ENCODE data around the gene NUDT16L1. TPM values are rescaled to one million over a fixed set of nuclear protein-coding genes. Genes with fewer than 3 reads are reported as not detected.

Gene NUDT16L1
- total RNA-seq (2022; extraction: Qiagen RNA extraction) = 16.6 to 27.4 TPM (median 24.5 TPM) in 5 replicates

GRCh38 chr16:4693296-4693955 is at the start of gene NUDT16L1:
Gene NUDT16L1 (plus strand): TSS chr16:4693562. CDS start chr16:4693727, 165 bp downstream.

GRCh38 chr16:4734063-4734729 is 40.8 kb downstream of the NUDT16L1 start, which contains the start of the genes ANKS3 and DNAAF8:
Gene ANKS3 (minus strand): TSS chr16:4734271. CDS start chr16:4730149, 4,122 bp downstream.
Gene DNAAF8 (plus strand): TSS chr16:4734537. CDS start chr16:4736515, 1,978 bp downstream.

Other genes with a start within 250 kb of the NUDT16L1 start
- 42.5 to 48.7 TPM (median 46.5 TPM) in 5 replicates for gene NMRAL1, start 218.9 kb upstream of the NUDT16L1 start, total RNA-seq (2022; extraction: Qiagen RNA extraction)
- gene HMOX2, start 217.2 kb upstream of the NUDT16L1 start, total RNA-seq (2022; extraction: Qiagen RNA extraction) = 57.4 to 69.7 TPM (median 64.8 TPM) in 5 replicates
- 12.7 to 14.8 TPM (median 14.1 TPM) in 5 replicates for gene CDIP1, start 154.8 kb upstream of the NUDT16L1 start, total RNA-seq (2022; extraction: Qiagen RNA extraction)
- gene C16orf96, start 137.2 kb upstream of the NUDT16L1 start, total RNA-seq (2022; extraction: Qiagen RNA extraction) = 0.05 to 0.08 TPM (median 0.06 TPM) in 4 of 5 replicates, not detected in the other
- 36.7 to 60.9 TPM (median 55.0 TPM) in 5 replicates for gene UBALD1, start 78.7 kb upstream of the NUDT16L1 start, total RNA-seq (2022; extraction: Qiagen RNA extraction)
- gene MGRN1, start 68.7 kb upstream of the NUDT16L1 start, total RNA-seq (2022; extraction: Qiagen RNA extraction) = 40.2 to 44.2 TPM (median 42.4 TPM) in 5 replicates
- 23.9 to 26.1 TPM (median 25.7 TPM) in 5 replicates for gene ANKS3, start 40.7 kb downstream of the NUDT16L1 start, total RNA-seq (2022; extraction: Qiagen RNA extraction)
- gene DNAAF8, start 41.0 kb downstream of the NUDT16L1 start, total RNA-seq (2022; extraction: Qiagen RNA extraction) = 0.95 to 2.2 TPM (median 1.2 TPM) in 5 replicates
- gene ZNF500, start 73.6 kb downstream of the NUDT16L1 start, total RNA-seq (2022; extraction: Qiagen RNA extraction) = 6.8 to 9.2 TPM (median 9.1 TPM) in 5 replicates
- not detected in 5 replicates for gene SEPTIN12, start 94.8 kb downstream of the NUDT16L1 start, total RNA-seq (2022; extraction: Qiagen RNA extraction)
- gene SMIM22, start 101.8 kb downstream of the NUDT16L1 start, total RNA-seq (2022; extraction: Qiagen RNA extraction) = not detected in 5 replicates
- gene ROGDI, start 109.1 kb downstream of the NUDT16L1 start, total RNA-seq (2022; extraction: Qiagen RNA extraction) = 11.2 to 14.4 TPM (median 13.6 TPM) in 5 replicates
- gene GLYR1, start 153.7 kb downstream of the NUDT16L1 start, total RNA-seq (2022; extraction: Qiagen RNA extraction) = 36.2 to 54.2 TPM (median 39.0 TPM) in 5 replicates
- gene UBN1, start 153.9 kb downstream of the NUDT16L1 start, total RNA-seq (2022; extraction: Qiagen RNA extraction) = 24.8 to 29.0 TPM (median 26.5 TPM) in 5 replicates
- 4.0 to 5.6 TPM (median 4.9 TPM) in 5 replicates for gene PPL, start 243.6 kb downstream of the NUDT16L1 start, total RNA-seq (2022; extraction: Qiagen RNA extraction)